ENCODE results near the gene ADAMTS9.

The ADAMTS9 gene

GRCh38 chr3:64617610-64618009, 70.2 kb downstream of the ADAMTS9 start:
- no peak for DNase-seq (ENCODE audit: low read depth in 3 of 3)

- no peak for DNase-seq (ENCODE audit: low read depth in 3 of 3)
Observed at GRCh38 chr3:64616953-64617352, 70.8 kb downstream of the ADAMTS9 start.

- no peak for DNase-seq (ENCODE audit: low read depth in 3 of 3)
Observed at GRCh38 chr3:64612916-64613526, 74.8 kb downstream of the ADAMTS9 start.

GRCh38 chr3:64612082-64612860, 75.5 kb downstream of the ADAMTS9 start:
- no peak for DNase-seq (ENCODE audit: low read depth in 3 of 3)

GRCh38 chr3:64608741-64609140, 79.1 kb downstream of the ADAMTS9 start:
- DNase-seq (ENCODE audit: low read depth in 3 of 3), result no peak

- DNase-seq (ENCODE audit: low read depth in 3 of 3), result no peak
Observed at GRCh38 chr3:64607032-64607551, 80.7 kb downstream of the ADAMTS9 start.

- DNase-seq (ENCODE audit: low read depth in 3 of 3), result no peak
Observed at GRCh38 chr3:64604313-64604712, 83.5 kb downstream of the ADAMTS9 start.

GRCh38 chr3:64601824-64602223, 86.0 kb downstream of the ADAMTS9 start:
- DNase-seq (ENCODE audit: low read depth in 3 of 3), result no peak

GRCh38 chr3:64600246-64600950, 87.4 kb downstream of the ADAMTS9 start:
- DNase-seq (ENCODE audit: low read depth in 3 of 3), result no peak

- DNase-seq (ENCODE audit: low read depth in 3 of 3), result no peak
Observed at GRCh38 chr3:64599651-64600050, 88.1 kb downstream of the ADAMTS9 start.

- DNase-seq (ENCODE audit: low read depth in 3 of 3), result no peak
Observed at GRCh38 chr3:64595253-64595694, 92.5 kb downstream of the ADAMTS9 start.

- no peak for DNase-seq (ENCODE audit: low read depth in 3 of 3)
Observed at GRCh38 chr3:64594134-64594533, 93.7 kb downstream of the ADAMTS9 start.

GRCh38 chr3:64593350-64593749, 94.5 kb downstream of the ADAMTS9 start:
- no peak for DNase-seq (ENCODE audit: low read depth in 3 of 3)

GRCh38 chr3:64591615-64592014, 96.2 kb downstream of the ADAMTS9 start:
- no peak for DNase-seq (ENCODE audit: low read depth in 3 of 3)

GRCh38 chr3:64588380-64588779, 99.4 kb downstream of the ADAMTS9 start:
- no peak for DNase-seq (ENCODE audit: low read depth in 3 of 3)

GRCh38 chr3:64586952-64587351, 100.8 kb downstream of the ADAMTS9 start:
- DNase-seq (ENCODE audit: low read depth in 3 of 3), result no peak

GRCh38 chr3:64584179-64584578, 103.6 kb downstream of the ADAMTS9 start:
- no peak for DNase-seq (ENCODE audit: low read depth in 3 of 3)

- no peak for DNase-seq (ENCODE audit: low read depth in 3 of 3)
Observed at GRCh38 chr3:64578797-64579196, 109.0 kb downstream of the ADAMTS9 start.

GRCh38 chr3:64578062-64578770, 109.6 kb downstream of the ADAMTS9 start:
- no peak for DNase-seq (ENCODE audit: low read depth in 3 of 3)

- no peak for DNase-seq (ENCODE audit: low read depth in 3 of 3)
Observed at GRCh38 chr3:64576211-64576775, 111.5 kb downstream of the ADAMTS9 start.

GRCh38 chr3:64575211-64575844, 112.5 kb downstream of the ADAMTS9 start:
- DNase-seq (ENCODE audit: low read depth in 3 of 3), result no peak
